Sigmoid colon (tissue), 4 donors: ENCODE results near the gene CCDC81.

Experiments used
- CTCF ChIP-seq, 4 experiments: fragments of 450-650 bp in 3 of 4; fragments of 200-600 bp in 1 of 4; IDR thresholded peaks; one replicate each; pipeline ENCODE4 v1.5.1; 2016 to 2019; ENCODE audit warnings: antibody characterized with exemption in 4 of 4, mild to moderate bottlenecking in 3 of 4, moderate library complexity in 2 of 4
- EP300 ChIP-seq, 4 donors: sonication (generic); formaldehyde crosslinking; IDR thresholded peaks; one replicate each; pipeline ENCODE4 v1.6.1; 2017; ENCODE audit warnings: antibody characterized with exemption in 4 of 4
- POLR2A ChIP-seq, 2 donors: fragments of 450-650 bp; IDR thresholded peaks; one replicate each; pipeline ENCODE4 v1.6.1; 2016; ENCODE audit warnings: antibody characterized with exemption in 2 of 2, mild to moderate bottlenecking in 2 of 2, moderate library complexity in 2 of 2
- POLR2AphosphoS5 ChIP-seq, 4 donors: sonication (generic); formaldehyde crosslinking; IDR thresholded peaks; one replicate each; pipeline ENCODE4 v1.6.1; 2017; ENCODE audit warnings: antibody characterized with exemption in 4 of 4

GRCh38 chr11:86372586-86372985 lies 2.1 kb upstream of the CCDC81 start:
- no peak for TF ChIP-seq POLR2AphosphoS5 (IDR thresholded peaks at IDR 0.05)
- TF ChIP-seq CTCF (IDR thresholded peaks at IDR 0.05), result no peak
- TF ChIP-seq POLR2A (IDR thresholded peaks at IDR 0.05), result no peak
- TF ChIP-seq EP300 (IDR thresholded peaks at IDR 0.05), result no peak
